Epithelial cell of esophagus (primary cell): ENCODE data around the gene FAM174C.

Source experiments
- DNase-seq: peaks from one replicate; pipeline ENCODE4 v3.0.0; 2010; ENCODE audit warnings: low read depth
- H3K4me3 ChIP-seq: 2 replicates; pipeline ENCODE4 v1.5.1; 2011; ENCODE audit warnings: mild to moderate bottlenecking, low read length, control low read depth
- CTCF ChIP-seq: IDR thresholded peaks from 2 replicates; pipeline ENCODE4 v1.5.1; 2011; ENCODE audit warnings: low read depth, mild to moderate bottlenecking, low read length, control low read depth, inconsistent platforms; ENCODE audit not compliant: insufficient read depth; ENCODE audit errors: missing control alignments

The FAM174C gene

GRCh38 chr19:1257475-1258162, 17.7 kb upstream of the FAM174C start:
- TF ChIP-seq CTCF: no peak
- no peak for DNase-seq
- no peak overlapping the region for H3K4me3 ChIP-seq

- H3K4me3 ChIP-seq: no peak overlapping the region
- DNase-seq: no peak
- TF ChIP-seq CTCF: no peak
Measured at GRCh38 chr19:1258163-1258492, 17.2 kb upstream of the FAM174C start.

- DNase-seq: no peak
- TF ChIP-seq CTCF: no peak
- no peak overlapping the region for H3K4me3 ChIP-seq
Measured at GRCh38 chr19:1258707-1259205, 16.6 kb upstream of the FAM174C start.

GRCh38 chr19:1259206-1259875, 16.0 kb upstream of the FAM174C start:
- H3K4me3 ChIP-seq: no peak overlapping the region
- TF ChIP-seq CTCF: no peak
- DNase-seq: peak; percentile 59

- peak; percentile 65 for DNase-seq
- no peak for TF ChIP-seq CTCF
- peak overlapping the region; percentile 21 for H3K4me3 ChIP-seq
Measured at GRCh38 chr19:1259876-1260748, 15.2 kb upstream of the FAM174C start.

- DNase-seq: peak; percentile 96
- TF ChIP-seq CTCF: no peak
- peak overlapping the region; percentile 68 for H3K4me3 ChIP-seq
Measured at GRCh38 chr19:1260749-1261537, 14.4 kb upstream of the FAM174C start.
